Glutamatergic neuron (in vitro differentiated cells): ENCODE results near the gene EXOC3L1. TPM values are rescaled to one million over a fixed set of nuclear protein-coding genes. Genes with fewer than 3 reads are reported as not detected.

ENCODE experiments used
- DNase-seq: peaks from one replicate; pipeline ENCODE4 v3.0.0; 2022
- H3K27ac Mint-ChIP-seq: one replicate; pipeline ENCODE4 v1.8.0; 2020; ENCODE audit warnings: mild to moderate bottlenecking, mixed read lengths, inconsistent platforms; ENCODE audit not compliant: unreplicated experiment
- H3K27me3 Mint-ChIP-seq: one replicate; pipeline ENCODE4 v1.8.0; 2020; ENCODE audit warnings: mild to moderate bottlenecking, moderate library complexity, mixed read lengths, inconsistent platforms; ENCODE audit not compliant: unreplicated experiment
- H3K36me3 Mint-ChIP-seq: one replicate; pipeline ENCODE4 v1.8.0; 2020; ENCODE audit warnings: mild to moderate bottlenecking, mixed read lengths, inconsistent platforms; ENCODE audit not compliant: unreplicated experiment
- H3K4me1 Mint-ChIP-seq: one replicate; pipeline ENCODE4 v1.8.0; 2020; ENCODE audit warnings: mild to moderate bottlenecking, low read depth, mixed read lengths, inconsistent platforms; ENCODE audit not compliant: unreplicated experiment
- H3K4me3 Mint-ChIP-seq: one replicate; pipeline ENCODE4 v1.8.0; 2020; ENCODE audit warnings: mild to moderate bottlenecking, mixed read lengths, inconsistent platforms; ENCODE audit not compliant: unreplicated experiment
- H3K9me3 Mint-ChIP-seq: one replicate; pipeline ENCODE4 v1.8.0; 2020; ENCODE audit warnings: mild to moderate bottlenecking, moderate library complexity, mixed read lengths, inconsistent platforms; ENCODE audit not compliant: unreplicated experiment
- CTCF ChIP-seq: fragments of 200-600 bp; sonication (generic); IDR thresholded peaks from one replicate; pipeline ENCODE4 v1.5.0; 2021; ENCODE audit not compliant: partially characterized antibody, unreplicated experiment
- microRNA-seq: library from miRNA; unstranded; fragments of <30 nt; microRNA quantifications from one replicate; pipeline ENCODE4, GENCODE V29; 2020; ENCODE audit not compliant: unreplicated experiment
- total RNA-seq: library from RNA; stranded (reverse); fragmentation: NEBNext Ultra II Directional; extraction: Animal tissue kit (Norgen Biotek cat#: 25700); gene quantifications from one replicate; pipeline ENCODE4 v1.2.1, GENCODE V29; 2021; ENCODE audit not compliant: unreplicated experiment

Gene EXOC3L1
- total RNA-seq, 1 donor from 2014 or later, result 3.6 TPM

- peaks cover 4% of the 10 kb centered on the region for H3K9me3 Mint-ChIP-seq
- DNase-seq, result no peak
- no peak overlapping the region for H3K27ac Mint-ChIP-seq
- no peaks in the 10 kb centered on the region for H3K4me1 Mint-ChIP-seq
- no peak overlapping the region for H3K4me3 Mint-ChIP-seq
- H3K36me3 Mint-ChIP-seq, result peaks cover 10% of the 10 kb centered on the region
- no peak for TF ChIP-seq CTCF
- peaks cover 9% of the 10 kb centered on the region for H3K27me3 Mint-ChIP-seq
Measured at GRCh38 chr16:67145746-67146145, 44.2 kb downstream of the EXOC3L1 start.

GRCh38 chr16:67144943-67145342 is 45.0 kb downstream of the EXOC3L1 start:
- no peak for TF ChIP-seq CTCF
- H3K27ac Mint-ChIP-seq, result no peak overlapping the region
- no peak for DNase-seq
- peaks cover 4% of the 10 kb centered on the region for H3K9me3 Mint-ChIP-seq
- peaks cover 10% of the 10 kb centered on the region for H3K36me3 Mint-ChIP-seq
- H3K27me3 Mint-ChIP-seq, result peaks cover 9% of the 10 kb centered on the region
- H3K4me3 Mint-ChIP-seq, result no peak overlapping the region
- no peaks in the 10 kb centered on the region for H3K4me1 Mint-ChIP-seq

GRCh38 chr16:67142342-67142741 is 47.6 kb downstream of the EXOC3L1 start:
- H3K36me3 Mint-ChIP-seq, result peaks cover 5% of the 10 kb centered on the region
- H3K4me1 Mint-ChIP-seq, result no peaks in the 10 kb centered on the region
- H3K27ac Mint-ChIP-seq, result no peak overlapping the region
- H3K27me3 Mint-ChIP-seq, result no peaks in the 10 kb centered on the region
- H3K9me3 Mint-ChIP-seq, result peaks cover 2% of the 10 kb centered on the region
- no peak overlapping the region for H3K4me3 Mint-ChIP-seq
- TF ChIP-seq CTCF, result no peak
- no peak for DNase-seq

- TF ChIP-seq CTCF, result no peak
- peaks cover 5% of the 10 kb centered on the region for H3K36me3 Mint-ChIP-seq
- peaks cover 2% of the 10 kb centered on the region for H3K9me3 Mint-ChIP-seq
- H3K4me3 Mint-ChIP-seq, result no peak overlapping the region
- no peak overlapping the region for H3K27ac Mint-ChIP-seq
- H3K4me1 Mint-ChIP-seq, result no peaks in the 10 kb centered on the region
- no peak for DNase-seq
- no peaks in the 10 kb centered on the region for H3K27me3 Mint-ChIP-seq
Measured at GRCh38 chr16:67141391-67141790, 48.5 kb downstream of the EXOC3L1 start.

GRCh38 chr16:67137605-67138004 is 52.3 kb downstream of the EXOC3L1 start:
- Mint-ChIP-seq H3K9me3 (peaks cover 4% of the 10 kb centered on the region), H3K27me3 (no peaks in the 10 kb centered on the region), H3K4me1 (no peaks in the 10 kb centered on the region), H3K27ac (no peak overlapping the region), H3K36me3 (peaks cover 5% of the 10 kb centered on the region), H3K4me3 (no peak overlapping the region)
- DNase-seq, result no peak
- TF ChIP-seq CTCF, result no peak

Small RNAs within 50 kb of the gene (microRNA-seq; reads per million reads assigned to microRNA genes)
- gene MIR328, result 574 reads per million, percentile 86 among the genes with 10 or more reads in this experiment

Other genes with a start within 250 kb of the EXOC3L1 start
- 4.1 TPM for gene CES3, start 228.9 kb downstream of the EXOC3L1 start, total RNA-seq
- gene CES4A, start 201.5 kb downstream of the EXOC3L1 start, total RNA-seq, result 3.6 TPM
- 168 TPM for gene CBFB, start 161.0 kb downstream of the EXOC3L1 start, total RNA-seq
- 27.1 TPM for gene PHAF1, start 80.2 kb downstream of the EXOC3L1 start, total RNA-seq
- 1.0 TPM for gene B3GNT9, start 39.1 kb downstream of the EXOC3L1 start, total RNA-seq
- gene TRADD, start 30.2 kb downstream of the EXOC3L1 start, total RNA-seq, result 1.0 TPM
- 3.1 TPM for gene FBXL8, start 30.2 kb downstream of the EXOC3L1 start, total RNA-seq
- 7.2 TPM for gene HSF4, start 25.4 kb downstream of the EXOC3L1 start, total RNA-seq
- gene NOL3, start 19.6 kb downstream of the EXOC3L1 start, total RNA-seq, result 8.8 TPM
- gene MATCAP1, start 6.2 kb downstream of the EXOC3L1 start, total RNA-seq, result 197 TPM
- 64.3 TPM for gene E2F4, start 2.0 kb upstream of the EXOC3L1 start, total RNA-seq
- gene ELMO3, start 9.0 kb upstream of the EXOC3L1 start, total RNA-seq, result 2.1 TPM
- 42.6 TPM for gene TMEM208, start 37.0 kb upstream of the EXOC3L1 start, total RNA-seq
- gene FHOD1, start 57.3 kb upstream of the EXOC3L1 start, total RNA-seq, result 18.8 TPM
- 1.4 TPM for gene SLC9A5, start 58.8 kb upstream of the EXOC3L1 start, total RNA-seq
- 3.4 TPM for gene PLEKHG4, start 89.4 kb upstream of the EXOC3L1 start, total RNA-seq
- gene KCTD19, start 136.6 kb upstream of the EXOC3L1 start, total RNA-seq, result 1.0 TPM
- not detected for gene LRRC36, start 136.7 kb upstream of the EXOC3L1 start, total RNA-seq
- 21.7 TPM for gene TPPP3, start 203.4 kb upstream of the EXOC3L1 start, total RNA-seq
- 4.6 TPM for gene ZDHHC1, start 226.3 kb upstream of the EXOC3L1 start, total RNA-seq
- 6.0 TPM for gene HSD11B2, start 241.0 kb upstream of the EXOC3L1 start, total RNA-seq